K562 (cell line): Measurements from ENCODE around the gene OR4K13. TPM values are rescaled to one million over a fixed set of nuclear protein-coding genes. Genes with fewer than 3 reads are reported as not detected.
A peak's percentile ranks its signal among the peaks of the same experiment; 100 is the strongest.

Experiments
- ATF7 ChIP-seq: fragments of 450-650 bp; IDR thresholded peaks from 2 replicates; pipeline ENCODE4 v1.7.1; 2014; ENCODE audit warnings: mild to moderate bottlenecking, moderate library complexity
- COPS2 ChIP-seq: fragments of 450-650 bp; conservative IDR thresholded peaks from 2 replicates; pipeline ENCODE4 v1.6.1; 2016; ENCODE audit warnings: mild to moderate bottlenecking, moderate library complexity
- CREB1 ChIP-seq, 2 experiments: sonication (generic) in 1 of 2; formaldehyde crosslinking in 1 of 2; IDR thresholded peaks; 2 replicates each; pipeline versions ENCODE4 v1.6.1 to v1.8.0; 2012 to 2022; ENCODE audit warnings: inconsistent platforms in 1 of 2, mild to moderate bottlenecking in 1 of 2, missing genetic modification reagents in 1 of 2, moderate library complexity in 1 of 2
- EHMT2 ChIP-seq: fragments of 450-650 bp; IDR thresholded peaks from 2 replicates; pipeline ENCODE4 v1.6.1; 2018; ENCODE audit warnings: antibody characterized with exemption
- FOS ChIP-seq: IDR thresholded peaks from 3 replicates; pipeline ENCODE4 v1.6.1; 2011; ENCODE audit not compliant: insufficient read length; ENCODE audit errors: extremely low read depth
- HDAC6 ChIP-seq: IDR thresholded peaks from 2 replicates; pipeline ENCODE4 v1.6.1; 2012; ENCODE audit warnings: low read depth, mild to moderate bottlenecking, control low read depth, inconsistent platforms, low read length, moderate library complexity
- HMGXB4 ChIP-seq: sonication (generic); formaldehyde crosslinking; IDR thresholded peaks from 2 replicates; pipeline ENCODE4 v1.8.1; 2023; ENCODE audit warnings: mild to moderate bottlenecking, missing genetic modification reagents
- MED1 ChIP-seq: sonication (generic); formaldehyde crosslinking; IDR thresholded peaks from 2 replicates; pipeline ENCODE4 v1.8.1; 2023; ENCODE audit warnings: missing genetic modification reagents, borderline replicate concordance
- MEF2D ChIP-seq: conservative IDR thresholded peaks from 2 replicates; pipeline ENCODE4 v1.6.1; 2016; ENCODE audit warnings: low read depth, missing genetic modification characterization, missing compliant biosample characterization
- MYNN ChIP-seq, 2 experiments: sonication (generic); formaldehyde crosslinking in 1 of 2; IDR thresholded peaks; 2 replicates each; pipeline versions ENCODE4 v1.5.0 to v1.6.1; 2016 to 2020; ENCODE audit warnings: antibody characterized with exemption in 1 of 2, missing genetic modification reagents in 1 of 2
- NCOA1 ChIP-seq: fragments of 450-650 bp; IDR thresholded peaks from 2 replicates; pipeline ENCODE4 v1.6.1; 2016; ENCODE audit warnings: low read depth
- REST ChIP-seq, 2 experiments: fragments of 450-650 bp; formaldehyde crosslinking in 1 of 2; IDR thresholded peaks; 2 replicates each; pipeline versions ENCODE4 v1.4.0 to v1.6.1; 2014 to 2020; ENCODE audit warnings: mild to moderate bottlenecking in 2 of 2, borderline replicate concordance in 1 of 2, low read depth in 1 of 2
- SAP30 ChIP-seq: fragments of 200-600 bp; sonication (generic); IDR thresholded peaks from 2 replicates; pipeline ENCODE4 v1.6.1; 2012; ENCODE audit warnings: borderline replicate concordance, low read depth, mild to moderate bottlenecking, moderate library complexity, low read length, control low read depth, inconsistent platforms; ENCODE audit not compliant: insufficient read depth, poor library complexity, severe bottlenecking
- SMARCE1 ChIP-seq: fragments of 450-650 bp; IDR thresholded peaks from 2 replicates; pipeline ENCODE4 v1.7.1; 2016; ENCODE audit warnings: mild to moderate bottlenecking
- SUPT5H ChIP-seq: fragments of 450-650 bp; IDR thresholded peaks from 2 replicates; pipeline ENCODE4 v1.6.1; 2016
- TOE1 ChIP-seq, 2 experiments: fragments of 450-650 bp in 1 of 2; sonication (generic) in 1 of 2; formaldehyde crosslinking in 1 of 2; IDR thresholded peaks; 2 replicates each; pipeline versions ENCODE4 v1.7.1 to v1.8.0; 2016 to 2022; ENCODE audit warnings: borderline replicate concordance in 2 of 2, mild to moderate bottlenecking in 2 of 2, antibody characterized with exemption in 1 of 2, inconsistent platforms in 1 of 2, low read depth in 1 of 2, missing genetic modification reagents in 1 of 2, moderate library complexity in 1 of 2
- ZNF217 ChIP-seq: sonication (generic); formaldehyde crosslinking; IDR thresholded peaks from 2 replicates; pipeline ENCODE4 v1.8.0; 2022; ENCODE audit warnings: mild to moderate bottlenecking, missing genetic modification reagents
- polyA plus RNA-seq, 8 experiments: library from polyadenylated mRNA; depleted of rRNA in 4 of 8; stranded (reverse) in 5 of 8; unstranded in 3 of 8; fragments of >200 nt; fragmentation: Nextera tagmentation in 2 of 8; fragmentation: Illumina TruSeq in 1 of 8; extraction: Ambion mirVana in 2 of 8; extraction: Trizol in 1 of 8; gene quantifications; 2 replicates each; pipeline versions ENCODE4 v1.2.1 to v1.2.3, GENCODE V29; 2011 to 2014; ENCODE audit warnings: inconsistent platforms in 1 of 8, missing spikeins in 1 of 8
- total RNA-seq, 7 experiments: library from RNA; depleted of rRNA in 6 of 7; stranded (reverse); fragments of >200 nt in 6 of 7; fragmentation: Illumina TruSeq in 2 of 7; extraction: Trizol in 2 of 7; gene quantifications; 2 replicates each; pipeline versions ENCODE4 v1.2.1 to v1.2.3, GENCODE V29; 2011 to 2021; ENCODE audit warnings: low replicate concordance in 1 of 7

OR4K13 gene
- total and polyA plus RNA-seq, 9 of the 15 experiments (the other 6 are each of a cell fraction or from before 2014, with no cell fraction given): not detected

GRCh38 chr14:20044243-20044642, 8.4 kb upstream of the OR4K13 start (continued):
- TF ChIP-seq HMGXB4 (CRISPR knock-in tag) (no peak), HDAC6 (no peak), SUPT5H (no peak), MYNN (IDR thresholded peaks at IDR 0.05) (no peak), MYNN (CRISPR knock-in tag; IDR thresholded peaks at IDR 0.05) (no peak), TOE1 (IDR thresholded peaks at IDR 0.05; ENCODE audit: borderline replicate concordance) (no peak), TOE1 (CRISPR knock-in tag; IDR thresholded peaks at IDR 0.05; ENCODE audit: borderline replicate concordance, low read depth) (no peak), EHMT2 (peak; percentile 55; the same call in 1 of the 2 replicates), FOS (peak; percentile 8), MED1 (CRISPR knock-in tag) (no peak), NCOA1 (no peak), SMARCE1 (peak; percentile 72; the same call in 1 of the 2 replicates), CREB1 (IDR thresholded peaks at IDR 0.05) (no peak), CREB1 (CRISPR knock-in tag; IDR thresholded peaks at IDR 0.05) (no peak), COPS2 (no peak), SAP30 (no peak), REST (IDR thresholded peaks at IDR 0.05; ENCODE audit: borderline replicate concordance) (0 out of 2 replicates have a peak, but pooled peaks have one; percentile 8), REST (CRISPR knock-in tag; IDR thresholded peaks at IDR 0.05; ENCODE audit: low read depth) (no peak), ZNF217 (CRISPR knock-in tag) (no peak), MEF2D (tag) (no peak), ATF7 (peak; percentile 28; the same call in 1 of the 2 replicates)
